Liver (tissue), 9 donors: ENCODE measurements around the gene LRMDA. TPM values are rescaled to one million over a fixed set of nuclear protein-coding genes. Genes with fewer than 3 reads are reported as not detected.

Source experiments
- DNase-seq: peaks from one replicate; pipeline ENCODE4 v3.0.0-alpha.2; 2017; ENCODE audit warnings: low spot score
- H3K27ac ChIP-seq, 2 donors: one replicate each; pipeline ENCODE4 v1.7.0; 2013; ENCODE audit warnings: inconsistent platforms in 2 of 2, low read length in 2 of 2, control low read depth in 1 of 2, low read depth in 1 of 2, mild to moderate bottlenecking in 1 of 2
- H3K27me3 ChIP-seq, 4 donors: one replicate each; pipeline versions ENCODE4 v1.6.1 to v1.7.0; 2013; ENCODE audit warnings: low read length in 3 of 4, inconsistent platforms in 1 of 4, mild to moderate bottlenecking in 1 of 4, moderate library complexity in 1 of 4; ENCODE audit not compliant: control insufficient read depth in 4 of 4, insufficient read depth in 4 of 4
- H3K36me3 ChIP-seq, 4 donors: one replicate each; pipeline versions ENCODE4 v1.6.1 to v1.7.0; 2013; ENCODE audit warnings: low read length in 3 of 4, mild to moderate bottlenecking in 3 of 4, low read depth in 1 of 4, moderate library complexity in 1 of 4; ENCODE audit not compliant: control insufficient read depth in 4 of 4, insufficient read depth in 3 of 4
- H3K4me1 ChIP-seq, 4 donors: one replicate each; pipeline versions ENCODE4 v1.6.1 to v1.7.0; 2013; ENCODE audit warnings: low read length in 3 of 4, mild to moderate bottlenecking in 3 of 4, moderate library complexity in 1 of 4; ENCODE audit not compliant: control insufficient read depth in 4 of 4, insufficient read depth in 4 of 4
- H3K4me3 ChIP-seq, 3 donors: one replicate each; pipeline versions ENCODE4 v1.6.1 to v1.7.0; 2013; ENCODE audit warnings: low read length in 3 of 3, control low read depth in 1 of 3, low read depth in 1 of 3, mild to moderate bottlenecking in 1 of 3
- H3K9ac ChIP-seq, 2 donors: one replicate each; pipeline ENCODE4 v1.7.0; 2013; ENCODE audit warnings: low read length in 2 of 2, mild to moderate bottlenecking in 2 of 2, moderate library complexity in 2 of 2, control low read depth in 1 of 2, low read depth in 1 of 2
- H3K9me3 ChIP-seq, 4 donors: one replicate each; pipeline versions ENCODE4 v1.6.1 to v1.7.0; 2013; ENCODE audit warnings: low read length in 3 of 4; ENCODE audit not compliant: control insufficient read depth in 4 of 4
- ATF3 ChIP-seq: IDR thresholded peaks from 2 replicates; pipeline ENCODE4 v1.6.1; 2016; ENCODE audit warnings: antibody characterized with exemption
- EGR1 ChIP-seq, 2 donors: IDR thresholded peaks; 2 replicates each; pipeline ENCODE4 v1.6.1; 2016 to 2018; ENCODE audit warnings: antibody characterized with exemption in 2 of 2, low read depth in 2 of 2
- FOXA1 ChIP-seq: IDR thresholded peaks from 2 replicates; pipeline ENCODE4 v1.6.1; 2016; ENCODE audit warnings: antibody characterized with exemption
- FOXA2 ChIP-seq: IDR thresholded peaks from 2 replicates; pipeline ENCODE4 v1.6.1; 2016; ENCODE audit warnings: antibody characterized with exemption
- GABPA ChIP-seq, 2 donors: IDR thresholded peaks in 1 of 2; conservative IDR thresholded peaks in 1 of 2; 2 replicates each; pipeline ENCODE4 v1.6.1; 2016; ENCODE audit warnings: antibody characterized with exemption in 2 of 2, mild to moderate bottlenecking in 1 of 2, moderate library complexity in 1 of 2
- HNF4A ChIP-seq, 2 donors: conservative IDR thresholded peaks; 2 replicates each; pipeline ENCODE4 v1.6.1; 2016; ENCODE audit warnings: antibody characterized with exemption in 2 of 2, mild to moderate bottlenecking in 2 of 2
- HNF4G ChIP-seq: IDR thresholded peaks from 2 replicates; pipeline ENCODE4 v1.6.1; 2016; ENCODE audit warnings: antibody characterized with exemption
- JUND ChIP-seq, 2 donors: IDR thresholded peaks; 2 replicates each; pipeline ENCODE4 v1.6.1; 2016; ENCODE audit warnings: antibody characterized with exemption in 2 of 2
- MAX ChIP-seq: IDR thresholded peaks from 2 replicates; pipeline ENCODE4 v1.6.1; 2016; ENCODE audit warnings: antibody characterized with exemption
- NR2F2 ChIP-seq: IDR thresholded peaks from 2 replicates; pipeline ENCODE4 v1.6.1; 2016; ENCODE audit warnings: antibody characterized with exemption
- RAD21 ChIP-seq, 2 donors: IDR thresholded peaks; 2 replicates each; pipeline ENCODE4 v1.6.1; 2016; ENCODE audit warnings: antibody characterized with exemption in 2 of 2, mild to moderate bottlenecking in 2 of 2
- REST ChIP-seq: IDR thresholded peaks from 2 replicates; pipeline ENCODE4 v1.6.1; 2016; ENCODE audit warnings: antibody characterized with exemption, mild to moderate bottlenecking
- RXRA ChIP-seq, 2 donors: IDR thresholded peaks; 2 replicates each; pipeline ENCODE4 v1.6.1; 2017 to 2018; ENCODE audit warnings: antibody characterized with exemption in 2 of 2, mild to moderate bottlenecking in 1 of 2
- TAF1 ChIP-seq: conservative IDR thresholded peaks from 2 replicates; pipeline ENCODE4 v1.6.1; 2016; ENCODE audit warnings: antibody characterized with exemption, mild to moderate bottlenecking
- YY1 ChIP-seq: IDR thresholded peaks from 2 replicates; pipeline ENCODE4 v1.6.1; 2016; ENCODE audit warnings: antibody characterized with exemption, mild to moderate bottlenecking
- ZBTB33 ChIP-seq: IDR thresholded peaks from 2 replicates; pipeline ENCODE4 v1.6.1; 2016; ENCODE audit warnings: antibody characterized with exemption
- WGBS: extraction: QIAGEN DNeasy Blood & Tissue Kit; methylation state at CpG from one replicate; pipeline ENCODE4 v1.1.7; 2013; 5-methylcytosine and 5-hydroxymethylcytosine counted together
- polyA plus RNA-seq, 2 donors: library from polyadenylated mRNA; stranded (reverse) in 1 of 2; unstranded in 1 of 2; fragments of 200-250 nt in 1 of 2; fragments of >200 nt in 1 of 2; fragmentation: Nextera tagmentation in 1 of 2; extraction: Ambion mirVana in 1 of 2; gene quantifications; one replicate each; pipeline versions ENCODE4 v1.2.1 to v1.2.3, GENCODE V29; 2013 to 2015
- total RNA-seq, 2 donors: library from RNA; depleted of rRNA; stranded (reverse); fragments of >200 nt; gene quantifications; one replicate each; pipeline ENCODE4 v1.2.3, GENCODE V29; 2014
- donor health status: healthy.
- donor health status: healthy.
- donor health status: healthy.
- donor health status: healthy.
- donor health status: healthy.

The LRMDA gene
- total and polyA plus RNA-seq, 4 donors: 7.9 to 15.8 (median 11.3) TPM

GRCh38 chr10:75542906-75543305 lies 111.5 kb downstream of the LRMDA start:
- H3K36me3 ChIP-seq: no peaks in the 10 kb centered on the region
- H3K27me3 ChIP-seq: no peaks in the 10 kb centered on the region
- H3K9ac ChIP-seq: no peak overlapping the region
- no peak overlapping the region for H3K4me3 ChIP-seq
- no peaks in the 10 kb centered on the region for H3K9me3 ChIP-seq
- peaks cover 0 to 23% (median 6%) of the 10 kb centered on the region in 4 donors for H3K4me1 ChIP-seq
- DNase-seq: no peak
- TF ChIP-seq TAF1 (no peak), MAX (no peak), JUND (IDR thresholded peaks at IDR 0.05) (no peak), HNF4G (no peak), REST (no peak), HNF4A (conservative IDR thresholded peaks at IDR 0.05) (no peak), ATF3 (no peak), FOXA1 (no peak), GABPA (IDR thresholded peaks at IDR 0.05 in 1 of 2, conservative IDR thresholded peaks at IDR 0.05 in 1 of 2) (no peak), RAD21 (IDR thresholded peaks at IDR 0.05) (no peak), NR2F2 (no peak), EGR1 (IDR thresholded peaks at IDR 0.05; ENCODE audit: low read depth in 2 of 2) (no peak)
- H3K27ac ChIP-seq: no peak overlapping the region
- WGBS: 90% methylated on average over 7 of the region's 7 CpGs

- DNase-seq: no peak
- 80% methylated on average over 2 of the region's 2 CpGs for WGBS
Observed at GRCh38 chr10:75544386-75544785, 113.0 kb downstream of the LRMDA start.

More at GRCh38 chr10:75544386-75544785, 113.0 kb downstream of the LRMDA start:
- Histone ChIP-seq H3K36me3 (no peaks in the 10 kb centered on the region), H3K4me1 (peaks cover 0 to 17% (median 6%) of the 10 kb centered on the region in 4 donors), H3K9ac (no peak overlapping the region), H3K27ac (no peak overlapping the region), H3K9me3 (no peaks in the 10 kb centered on the region), H3K4me3 (no peak overlapping the region), H3K27me3 (no peaks in the 10 kb centered on the region)
- TF ChIP-seq RAD21 (IDR thresholded peaks at IDR 0.05) (peak in 1 of 2 donors; percentile 17), HNF4A (conservative IDR thresholded peaks at IDR 0.05) (no peak), ZBTB33 (no peak), EGR1 (IDR thresholded peaks at IDR 0.05; ENCODE audit: low read depth in 2 of 2) (no peak), GABPA (IDR thresholded peaks at IDR 0.05 in 1 of 2, conservative IDR thresholded peaks at IDR 0.05 in 1 of 2) (no peak), RXRA (IDR thresholded peaks at IDR 0.05) (peak in 1 of 2 donors; percentile 17), YY1 (no peak), HNF4G (no peak), FOXA2 (no peak)
